Suprapubic skin (tissue), 3 donors: ENCODE results near the gene FH.

Source experiments
- CTCF ChIP-seq, 2 donors: fragments of 200-600 bp in 1 of 2; fragments of 450-650 bp in 1 of 2; sonication (generic) in 1 of 2; IDR thresholded peaks; one replicate each; pipeline ENCODE4 v1.5.1; 2016 to 2019; ENCODE audit warnings: antibody characterized with exemption in 2 of 2, mild to moderate bottlenecking in 1 of 2, moderate library complexity in 1 of 2
- EP300 ChIP-seq: sonication (generic); formaldehyde crosslinking; IDR thresholded peaks from one replicate; pipeline ENCODE4 v1.6.1; 2017; ENCODE audit warnings: antibody characterized with exemption
- POLR2A ChIP-seq, 2 donors: fragments of 450-650 bp; IDR thresholded peaks; one replicate each; pipeline ENCODE4 v1.6.1; 2017; ENCODE audit warnings: antibody characterized with exemption in 2 of 2, mild to moderate bottlenecking in 2 of 2, moderate library complexity in 2 of 2

- TF ChIP-seq POLR2A (IDR thresholded peaks at IDR 0.05), result no peak
- no peak for TF ChIP-seq CTCF (IDR thresholded peaks at IDR 0.05)
- TF ChIP-seq EP300, result no peak
Measured at GRCh38 chr1:241527146-241527545, 7.6 kb upstream of the FH start.
